NK-92 treated with Interleukin-12 subunit alpha and Interleukin-12 subunit beta, amount 100 ng/mL, for 24 hours (cell line): ENCODE results near the gene ZNF407.

Source experiments
- DNase-seq: peaks from one replicate; lab custom pipeline; 2025; lab: John Stamatoyannopoulos, UW

The ZNF407 gene

DNA sequence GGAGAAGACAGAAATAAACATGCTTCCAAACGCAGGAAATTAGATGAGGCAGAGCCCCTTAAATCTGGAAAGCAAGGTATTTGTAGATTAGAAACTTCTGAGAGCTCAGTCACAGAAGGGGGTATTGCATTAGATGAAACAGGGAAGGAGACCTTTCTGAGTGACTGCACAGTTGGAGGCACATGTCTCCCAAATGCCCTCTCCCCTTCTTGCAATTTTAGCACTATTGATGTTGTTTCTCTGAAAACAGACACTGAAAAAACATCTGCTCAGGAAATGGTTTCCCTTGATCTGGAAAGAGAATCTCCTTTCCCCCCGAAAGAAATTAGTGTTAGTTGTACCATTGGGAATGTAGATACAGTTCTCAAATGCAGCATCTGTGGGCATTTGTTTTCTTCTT, 33.5 kb downstream of the ZNF407 start:
- DNase-seq = no peak

DNA sequence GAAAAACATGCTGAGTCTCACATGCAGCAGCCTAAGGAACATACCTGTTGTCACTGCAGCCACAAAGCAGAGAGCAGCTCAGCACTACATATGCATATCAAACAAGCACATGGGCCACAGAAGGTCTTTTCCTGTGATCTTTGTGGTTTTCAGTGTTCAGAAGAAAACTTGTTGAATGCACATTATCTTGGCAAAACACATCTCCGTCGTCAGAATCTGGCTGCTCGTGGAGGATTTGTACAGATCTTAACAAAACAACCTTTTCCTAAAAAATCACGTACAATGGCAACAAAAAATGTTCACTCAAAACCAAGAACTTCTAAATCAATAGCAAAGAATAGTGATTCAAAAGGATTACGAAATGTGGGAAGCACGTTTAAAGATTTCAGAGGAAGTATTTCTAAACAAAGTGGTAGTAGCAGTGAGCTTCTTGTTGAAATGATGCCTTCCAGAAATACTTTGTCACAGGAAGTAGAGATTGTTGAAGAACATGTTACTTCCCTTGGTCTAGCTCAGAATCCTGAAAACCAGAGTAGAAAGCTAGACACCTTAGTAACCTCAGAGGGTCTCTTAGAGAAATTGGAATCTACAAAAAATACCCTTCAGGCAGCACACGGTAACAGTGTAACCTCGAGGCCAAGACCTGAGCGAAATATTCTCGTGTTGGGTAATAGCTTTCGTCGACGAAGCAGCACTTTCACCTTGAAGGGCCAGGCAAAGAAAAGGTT, 34.1 kb downstream of the ZNF407 start:
- DNase-seq = no peak

DNA sequence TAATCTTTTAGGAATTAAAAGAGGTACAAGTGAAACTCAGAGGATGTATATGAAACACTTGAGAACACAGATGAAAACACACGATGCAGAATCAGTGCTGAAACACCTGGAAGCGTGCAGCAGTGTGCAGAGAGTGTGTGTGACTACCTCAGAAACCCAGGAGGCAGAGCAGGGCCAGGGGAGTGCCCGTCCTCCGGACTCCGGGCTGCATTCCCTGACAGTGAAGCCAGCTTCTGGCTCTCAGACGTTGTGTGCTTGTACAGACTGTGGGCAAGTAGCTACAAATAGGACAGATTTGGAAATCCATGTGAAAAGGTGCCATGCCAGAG, 34.6 kb downstream of the ZNF407 start:
- DNase-seq = no peak

DNA sequence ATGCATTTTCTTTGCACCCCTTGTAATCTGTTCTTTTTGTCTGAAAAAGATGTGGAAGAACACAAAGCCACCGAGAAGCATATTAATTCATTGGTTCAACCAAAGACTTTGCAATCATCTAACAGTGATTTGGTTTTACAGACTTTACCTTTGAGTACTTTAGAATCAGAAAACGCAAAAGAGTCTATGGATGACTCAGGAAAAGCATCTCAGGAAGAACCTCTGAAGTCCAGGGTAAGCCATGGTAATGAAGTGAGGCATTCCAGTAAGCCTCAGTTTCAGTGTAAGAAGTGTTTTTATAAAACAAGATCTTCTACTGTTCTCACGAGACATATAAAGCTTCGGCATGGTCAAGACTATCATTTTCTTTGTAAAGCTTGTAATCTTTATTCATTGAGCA, 35.2 kb downstream of the ZNF407 start:
- DNase-seq = no peak

DNA sequence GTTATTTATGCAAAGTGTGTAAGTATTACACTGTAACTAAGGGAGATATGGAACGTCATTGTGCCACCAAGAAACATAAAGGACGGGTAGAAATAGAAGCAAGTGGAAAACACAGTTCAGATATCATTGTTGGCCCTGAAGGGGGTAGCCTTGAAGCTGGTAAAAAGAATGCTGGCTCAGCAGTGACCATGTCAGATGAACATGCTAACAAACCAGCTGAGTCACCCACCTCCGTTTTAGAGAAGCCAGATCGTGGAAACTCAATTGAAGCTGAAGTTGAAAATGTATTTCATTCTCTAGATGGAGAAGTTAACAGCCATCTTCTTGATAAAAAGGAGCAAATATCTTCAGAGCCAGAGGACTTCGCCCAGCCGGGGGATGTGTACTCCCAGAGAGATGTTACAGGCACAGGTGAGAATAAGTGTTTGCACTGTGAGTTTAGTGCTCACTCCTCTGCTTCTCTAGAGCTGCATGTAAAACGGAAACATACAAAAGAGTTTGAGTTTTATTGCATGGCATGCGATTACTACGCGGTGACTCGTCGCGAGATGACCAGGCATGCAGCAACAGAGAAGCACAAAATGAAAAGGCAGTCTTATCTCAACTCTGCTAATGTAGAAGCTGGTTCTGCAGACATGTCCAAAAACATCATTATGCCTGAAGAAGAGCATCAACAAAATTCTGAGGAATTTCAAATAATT, 36.1 kb downstream of the ZNF407 start:
- DNase-seq = no peak

DNA sequence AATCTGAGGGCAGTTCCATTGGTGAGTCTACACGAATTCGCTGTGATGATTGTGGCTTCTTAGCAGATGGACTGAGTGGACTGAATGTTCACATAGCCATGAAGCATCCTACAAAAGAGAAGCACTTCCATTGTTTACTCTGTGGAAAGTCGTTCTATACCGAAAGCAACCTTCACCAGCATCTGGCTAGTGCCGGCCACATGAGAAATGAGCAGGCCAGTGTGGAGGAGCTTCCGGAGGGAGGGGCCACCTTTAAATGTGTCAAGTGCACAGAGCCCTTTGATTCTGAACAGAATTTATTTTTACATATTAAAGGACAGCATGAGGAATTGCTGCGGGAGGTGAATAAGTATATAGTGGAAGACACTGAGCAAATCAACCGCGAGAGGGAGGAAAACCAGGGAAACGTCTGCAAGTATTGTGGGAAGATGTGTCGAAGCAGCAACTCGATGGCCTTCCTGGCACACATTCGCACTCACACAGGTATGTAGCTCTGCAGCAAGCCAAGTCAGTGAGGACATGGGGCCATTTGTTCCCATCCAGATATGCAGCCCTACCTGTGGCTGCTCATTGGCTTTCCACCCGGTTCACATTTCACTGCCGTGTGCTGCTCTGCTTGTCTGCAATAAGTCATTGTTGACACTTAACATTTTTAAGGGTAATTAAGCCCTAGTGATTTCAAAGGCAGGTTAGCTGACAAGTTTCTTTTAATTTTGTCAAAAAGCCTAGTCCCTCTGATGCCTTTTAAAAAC, 37.7 kb downstream of the ZNF407 start:
- DNase-seq = no peak

DNA sequence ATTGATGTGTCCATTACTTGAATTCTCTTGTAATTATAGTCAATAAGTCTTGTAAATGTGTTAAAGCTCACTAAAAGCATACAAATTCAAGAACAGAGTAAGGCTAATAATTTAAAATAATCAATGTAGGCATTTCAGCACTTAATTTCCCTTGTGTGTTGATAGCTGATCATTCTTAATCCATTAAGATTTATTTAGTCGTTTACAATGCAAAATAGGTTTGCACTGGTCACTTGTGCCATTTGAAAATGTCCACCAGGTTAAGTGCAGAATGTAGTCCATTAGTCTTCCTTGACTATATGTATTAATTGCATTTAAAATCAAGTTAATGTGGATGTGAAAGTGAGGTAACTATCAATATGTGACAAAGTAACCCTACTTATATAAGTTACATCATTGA, 39.4 kb downstream of the ZNF407 start:
- DNase-seq = no peak

DNA sequence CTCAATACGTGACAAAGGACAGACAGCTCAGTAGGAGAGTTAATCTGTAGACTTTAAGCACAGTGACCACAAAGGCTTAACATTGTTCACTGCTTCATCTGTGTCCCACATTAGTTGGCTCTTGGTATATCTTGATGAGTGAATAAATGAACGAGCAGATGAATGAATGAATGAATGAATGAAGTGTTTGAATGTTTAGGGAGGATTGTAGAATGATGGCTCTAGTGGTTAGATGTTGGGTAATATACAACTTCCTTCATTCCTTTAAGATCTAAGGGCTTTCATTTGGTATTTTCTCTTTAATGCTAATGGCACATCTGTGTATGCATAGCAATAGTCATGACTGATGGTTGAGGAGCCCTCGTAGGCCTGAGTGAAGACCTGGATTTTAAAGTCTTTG, 40.5 kb downstream of the ZNF407 start:
- DNase-seq = no peak

DNA sequence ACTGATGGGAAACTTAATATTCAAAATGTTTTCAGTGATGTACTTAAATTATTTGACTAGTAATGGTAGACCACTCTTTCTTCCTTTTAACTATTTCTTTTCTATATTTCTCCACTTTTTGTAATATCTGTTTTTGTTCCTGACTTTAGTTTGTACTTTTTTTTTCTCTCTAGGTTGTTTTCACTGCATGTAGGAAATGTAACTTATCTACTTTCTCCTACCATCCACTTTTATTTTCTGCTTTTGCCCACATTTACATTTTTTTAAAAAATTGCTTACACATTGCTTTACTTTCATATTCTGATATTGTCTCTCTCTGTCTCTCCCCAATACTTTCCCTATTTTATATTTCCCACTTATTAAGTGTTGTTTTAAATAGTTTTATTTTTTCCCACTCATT, 47.0 kb downstream of the ZNF407 start:
- no peak for DNase-seq

DNA sequence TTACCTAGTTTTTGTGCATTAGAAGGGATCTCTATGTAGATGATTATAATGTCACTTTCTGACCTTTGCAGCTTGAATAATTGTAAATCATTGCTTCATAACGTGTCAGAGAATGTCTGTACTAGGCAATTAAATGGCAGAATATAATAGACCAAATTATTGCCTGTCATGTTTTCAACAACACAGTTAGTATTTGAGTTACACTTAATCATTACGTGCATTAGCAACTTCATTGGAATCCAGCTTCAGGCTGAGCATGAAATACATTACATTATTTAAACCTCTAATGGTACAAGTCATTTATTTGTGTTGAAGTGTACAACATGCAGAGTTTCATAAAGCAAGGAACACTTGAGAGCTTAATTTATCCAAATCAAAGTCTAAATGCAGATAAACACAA, 48.0 kb downstream of the ZNF407 start:
- no peak for DNase-seq

DNA sequence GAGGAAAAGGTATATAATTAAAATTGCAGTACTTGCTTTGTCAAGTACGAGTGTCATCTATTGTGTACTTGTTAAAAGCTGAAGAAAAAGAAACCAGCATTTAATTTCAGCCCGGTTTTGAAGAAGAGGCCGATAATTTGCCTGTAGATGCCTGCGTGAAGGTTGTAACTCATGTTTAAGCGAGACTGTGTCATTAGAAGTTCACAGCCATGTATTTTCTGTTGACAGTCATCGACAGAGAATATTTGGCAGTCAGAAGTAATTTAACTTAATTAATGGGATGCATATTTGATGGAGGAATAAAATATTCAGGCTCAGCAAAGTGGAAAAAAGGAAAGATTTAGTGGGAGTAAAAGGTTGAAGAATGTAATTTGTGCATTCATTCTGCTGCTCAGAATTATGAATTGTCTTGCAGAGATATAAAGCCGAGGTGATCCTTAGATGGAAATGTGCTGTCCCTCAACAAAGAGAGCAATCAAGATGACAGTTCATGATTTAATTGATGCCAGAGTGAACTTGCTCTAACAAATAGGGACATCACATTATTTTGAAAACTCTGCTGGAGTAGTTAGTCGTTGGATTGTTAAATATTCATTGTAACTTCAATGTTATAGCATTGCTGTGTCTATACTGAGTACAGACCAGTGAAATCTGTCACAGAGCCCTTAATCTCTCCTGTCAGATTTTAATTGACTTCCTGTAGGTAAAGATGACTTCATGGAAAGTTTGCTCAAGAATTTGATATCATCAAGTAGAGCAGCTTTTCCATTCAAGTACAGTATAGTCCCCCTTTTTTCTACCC, 53.9 kb downstream of the ZNF407 start:
- DNase-seq = no peak

DNA sequence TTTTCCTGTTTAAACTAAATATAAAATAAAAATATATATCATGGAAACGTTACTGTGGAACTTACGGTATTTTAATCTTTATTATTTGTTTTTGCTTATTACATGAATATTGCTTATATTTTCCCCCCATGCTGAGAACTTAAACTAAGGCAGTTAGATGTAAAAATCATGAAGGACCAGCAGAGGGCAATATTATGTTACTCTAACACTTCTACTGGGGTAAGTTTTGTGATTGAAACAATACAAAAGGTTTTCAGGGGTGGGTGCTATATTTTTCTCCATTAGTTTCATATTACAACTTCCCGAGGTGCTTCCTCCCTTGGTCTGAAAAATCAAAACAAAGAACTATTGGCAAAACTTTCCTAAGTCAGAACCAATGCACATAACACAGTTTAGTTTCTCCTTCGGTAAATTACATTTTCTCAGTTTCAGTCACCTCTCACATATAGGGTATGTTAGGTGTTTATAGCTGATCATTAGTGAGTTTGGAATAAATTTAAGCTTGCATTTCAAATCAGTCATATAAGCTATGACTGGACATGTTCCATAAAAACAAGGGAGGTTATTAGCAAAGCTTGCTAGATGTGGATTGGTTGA, 54.8 kb downstream of the ZNF407 start:
- DNase-seq = no peak

DNA sequence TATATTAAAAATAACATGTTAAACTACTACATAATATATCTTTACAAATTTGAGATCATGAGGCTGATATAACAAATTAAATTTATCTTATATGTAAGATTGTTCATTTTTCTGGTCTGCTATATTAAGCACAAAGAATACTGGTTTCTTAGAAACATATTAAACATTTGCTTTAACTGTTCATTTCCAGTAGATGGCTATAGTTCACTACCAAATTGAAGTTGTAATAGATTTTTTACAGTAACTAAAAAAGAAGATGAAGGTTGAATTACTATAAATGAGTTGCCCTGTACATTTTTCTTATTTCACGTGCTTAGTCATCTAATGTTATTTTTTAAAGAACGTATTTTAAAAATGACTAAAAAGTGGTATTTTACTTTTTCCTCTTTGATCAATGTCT, 57.0 kb downstream of the ZNF407 start:
- DNase-seq = no peak

DNA sequence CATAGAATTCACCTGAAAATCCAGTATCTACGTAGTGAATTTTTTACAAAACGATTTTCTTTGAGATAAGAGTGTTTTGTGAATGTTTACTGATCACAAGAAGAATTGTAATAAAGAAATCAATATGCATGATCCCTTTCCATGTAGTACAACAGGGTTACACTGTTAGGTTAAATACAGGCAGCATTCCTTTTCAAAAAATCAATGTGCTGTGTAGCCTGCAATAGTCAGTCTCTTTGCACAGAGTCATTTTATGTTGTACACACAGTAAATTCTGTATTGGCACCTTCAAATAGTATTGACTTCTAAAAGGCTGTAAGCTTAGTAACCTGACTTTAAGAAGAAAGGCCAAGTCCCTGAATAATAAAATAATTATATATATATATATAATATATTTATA, 63.3 kb downstream of the ZNF407 start:
- DNase-seq = no peak

DNA sequence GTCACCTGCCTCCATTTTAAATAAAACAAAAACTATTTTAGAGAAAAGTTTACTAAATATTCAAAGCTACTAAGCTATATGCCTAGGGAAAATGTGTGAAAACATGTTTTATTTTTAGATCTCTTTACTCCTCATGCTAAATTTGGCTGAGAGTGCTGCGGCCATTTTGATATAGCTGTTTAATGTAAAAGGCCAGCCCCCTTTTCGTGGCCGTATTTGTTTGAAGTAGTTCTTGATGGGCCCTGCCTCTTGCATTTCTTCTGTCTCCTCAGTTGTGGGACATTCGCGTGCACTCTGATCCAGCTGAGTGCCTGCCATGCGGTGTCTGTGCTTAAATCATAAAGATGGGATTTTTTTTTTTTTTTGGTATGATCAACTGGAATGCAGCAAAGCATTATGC, 64.0 kb downstream of the ZNF407 start:
- DNase-seq = no peak

DNA sequence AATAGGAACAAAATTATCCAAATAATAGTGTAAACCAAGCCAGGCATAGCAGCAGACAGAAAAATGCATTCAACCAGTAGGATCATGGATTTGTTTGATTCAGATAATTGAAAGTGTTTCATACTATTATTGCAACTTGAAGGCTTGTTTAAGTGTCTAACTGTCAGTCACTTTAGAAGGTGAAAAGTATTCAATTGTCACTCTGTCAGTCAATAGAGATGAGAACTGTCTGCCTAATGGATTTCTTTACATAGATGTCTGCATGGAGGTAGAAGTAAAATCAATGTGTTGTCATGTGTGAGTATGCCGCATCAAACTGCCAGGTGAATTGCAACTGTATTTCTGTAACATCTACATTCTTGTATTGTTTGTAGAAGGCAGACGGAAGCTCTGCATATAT, 65.0 kb downstream of the ZNF407 start:
- DNase-seq = no peak

DNA sequence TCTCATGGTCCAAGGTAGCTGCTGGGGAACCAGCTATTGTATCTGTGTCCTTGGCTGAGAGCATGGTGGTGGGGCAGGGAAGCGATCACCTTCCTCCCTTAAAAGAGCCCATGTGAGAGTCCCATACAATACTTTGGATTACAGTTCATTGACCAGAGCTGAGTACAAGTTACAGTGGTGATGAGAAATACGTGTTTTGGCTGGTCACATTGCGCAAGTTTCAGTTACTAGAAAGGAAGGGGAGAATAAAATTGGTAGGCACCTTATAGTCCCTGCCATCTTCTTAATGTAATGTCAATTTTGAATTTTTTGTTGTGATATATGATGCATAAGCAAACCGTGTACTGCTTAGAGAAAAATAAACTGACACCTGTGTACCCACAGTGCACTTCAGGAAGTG, 67.7 kb downstream of the ZNF407 start:
- DNase-seq = no peak

DNA sequence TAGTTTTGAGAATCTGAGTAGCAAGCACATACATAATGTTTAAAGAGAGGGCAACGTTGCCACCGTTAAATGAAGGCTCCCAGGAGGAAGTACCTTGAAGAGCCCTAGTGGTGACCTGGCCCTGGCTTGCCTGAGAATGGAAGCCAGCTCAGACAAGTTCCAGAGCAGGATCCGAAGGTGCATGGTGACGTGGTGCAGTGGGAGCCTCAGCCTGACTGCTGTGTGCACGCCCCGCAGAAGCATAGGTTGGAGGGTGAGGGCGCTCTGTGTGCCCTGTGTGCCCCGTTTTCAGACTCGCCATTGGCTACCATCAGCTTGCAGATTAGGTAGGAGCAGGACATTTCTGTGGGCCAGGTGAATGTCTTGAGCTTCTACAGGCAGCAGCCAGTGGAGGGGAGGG, 68.2 kb downstream of the ZNF407 start:
- no peak for DNase-seq

DNA sequence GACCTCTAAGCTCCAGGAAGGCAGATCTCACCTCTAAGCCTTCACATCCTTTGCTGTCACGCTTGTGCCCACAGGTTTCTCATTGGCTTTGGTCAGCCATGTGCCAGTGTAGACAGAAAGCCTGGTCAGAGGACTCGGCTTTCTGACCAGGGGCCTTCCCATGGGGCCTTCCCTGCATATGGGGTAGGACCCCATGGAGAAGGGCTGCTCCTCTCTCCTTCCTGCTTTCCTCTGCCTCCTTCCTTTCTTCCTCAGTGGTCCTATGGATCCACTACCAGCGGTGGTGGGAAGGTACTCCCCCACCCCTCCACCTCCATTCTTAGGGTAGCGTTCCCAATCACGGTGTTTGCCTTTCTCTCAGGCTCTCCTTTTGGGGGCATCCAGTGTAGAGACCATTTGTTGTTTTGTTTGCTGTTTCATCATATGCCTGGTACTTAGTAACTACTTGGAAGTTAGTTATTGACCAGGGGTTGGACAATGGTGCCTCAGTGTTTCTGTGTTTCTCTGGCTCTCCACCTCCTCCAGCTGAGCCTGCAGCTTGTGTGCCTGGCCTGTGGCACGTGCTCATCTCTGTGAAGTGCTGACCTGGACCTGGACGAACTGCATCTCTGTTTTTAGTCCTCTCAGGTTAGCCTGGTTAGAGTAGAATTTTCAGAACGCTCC, 71.6 kb downstream of the ZNF407 start:
- DNase-seq = no peak

DNA sequence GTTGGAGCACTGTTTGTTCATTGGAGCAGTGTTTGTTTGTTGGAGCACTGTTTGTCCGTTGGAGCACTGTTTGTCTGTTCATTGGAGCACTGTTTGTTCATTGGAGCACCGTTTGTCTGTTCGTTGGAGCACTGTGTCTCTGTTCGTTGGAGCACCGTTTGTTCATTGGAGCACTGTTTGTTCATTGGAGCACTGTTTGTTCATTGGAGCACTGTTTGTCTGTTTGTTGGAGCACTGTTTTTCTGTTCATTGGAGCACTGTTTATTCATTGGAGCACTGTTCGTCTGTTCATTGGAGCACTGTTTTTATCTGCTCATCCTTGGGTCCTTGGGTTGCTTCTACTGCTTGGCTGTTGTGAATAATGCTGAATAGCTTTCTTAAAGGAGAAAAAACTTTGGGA, 74.7 kb downstream of the ZNF407 start:
- no peak for DNase-seq

DNA sequence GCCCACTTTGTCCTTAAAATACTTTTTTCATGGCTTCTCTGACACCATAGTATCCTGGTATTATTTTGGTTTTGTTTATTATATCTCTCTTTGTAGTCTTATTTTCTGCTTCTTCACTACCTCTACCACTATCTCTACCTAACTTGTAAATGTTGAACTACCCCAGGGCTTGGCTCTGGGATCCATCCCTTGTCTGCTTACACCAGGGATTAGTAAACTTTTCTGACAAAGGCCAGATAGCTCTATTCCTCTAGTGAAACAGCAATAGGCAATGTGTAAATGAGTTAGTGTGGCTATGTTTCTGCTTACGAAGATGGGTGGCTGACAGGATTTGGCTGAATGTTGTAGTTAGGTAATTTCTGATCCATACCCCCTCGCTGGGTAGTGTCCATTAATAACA, 76.8 kb downstream of the ZNF407 start:
- no peak for DNase-seq
